Heart left ventricle (tissue), 16 donors: ENCODE data around the gene SSMEM1. TPM values are rescaled to one million over a fixed set of nuclear protein-coding genes. Genes with fewer than 3 reads are reported as not detected.
A peak's percentile ranks its signal among the peaks of the same experiment; 100 is the strongest.
"Not testable (repeated sequence)": the region's sequence is repeated elsewhere in the genome, so short reads cannot be mapped to it uniquely, and the experiment has no call there.

Source experiments
- ATAC-seq, 4 donors: fragments of 200-7000 bp; cut with Tn5 transposase; one replicate each; pipeline ENCODE4 v1.9.1; 2020 to 2022; ENCODE audit warnings: moderate library complexity in 4 of 4, mild to moderate bottlenecking in 3 of 4, moderate number of reproducible peaks in 1 of 4
- DNase-seq, 5 donors: peaks; one replicate each; pipeline ENCODE4 v3.0.0-alpha.2; 2020
- H3K27ac ChIP-seq, 12 donors: fragments of 200-600 bp; sonication (generic) in 4 of 12; one replicate each; pipeline versions ENCODE4 v1.5.0 to v1.8.0; 2016 to 2022; ENCODE audit warnings: mild to moderate bottlenecking in 2 of 12
- H3K27me3 ChIP-seq, 9 donors: fragments of 200-600 bp; sonication (generic) in 2 of 9; one replicate each; pipeline versions ENCODE4 v1.5.1 to v1.8.0; 2016 to 2022; ENCODE audit warnings: mild to moderate bottlenecking in 3 of 9
- H3K36me3 ChIP-seq, 9 donors: fragments of 200-600 bp; sonication (generic) in 2 of 9; one replicate each; pipeline versions ENCODE4 v1.5.0 to v1.8.0; 2018 to 2022; ENCODE audit warnings: mild to moderate bottlenecking in 2 of 9
- H3K4me1 ChIP-seq, 12 donors: fragments of 200-600 bp; sonication (generic) in 4 of 12; one replicate each; pipeline versions ENCODE4 v1.5.0 to v1.8.0; 2016 to 2022; ENCODE audit warnings: mild to moderate bottlenecking in 3 of 12
- H3K4me3 ChIP-seq, 12 donors: fragments of 200-600 bp; sonication (generic) in 4 of 12; one replicate each; pipeline versions ENCODE4 v1.5.0 to v1.8.0; 2017 to 2022; ENCODE audit warnings: mild to moderate bottlenecking in 9 of 12, moderate library complexity in 4 of 12
- H3K9me3 ChIP-seq, 12 donors: fragments of 200-600 bp; sonication (generic) in 4 of 12; one replicate each; pipeline versions ENCODE4 v1.5.0 to v1.8.0; 2016 to 2022; ENCODE audit warnings: mild to moderate bottlenecking in 1 of 12
- POLR2A ChIP-seq, 2 donors: fragments of 450-650 bp; IDR thresholded peaks; one replicate each; pipeline ENCODE4 v1.6.1; 2017; ENCODE audit warnings: antibody characterized with exemption in 2 of 2, mild to moderate bottlenecking in 2 of 2, moderate library complexity in 2 of 2
- WGBS, 4 donors: extraction: QIAGEN DNeasy Blood & Tissue Kit in 2 of 4; methylation state at CpG; one replicate each; pipeline versions ENCODE4 v1.1.5 to v1.1.7; 2013 to 2018; 5-methylcytosine and 5-hydroxymethylcytosine counted together
- intact Hi-C, 10 donors: fragments of 100-400 bp; cut with DNase I; formaldehyde crosslinking; loops; one replicate each; pipeline versions ENCODE4 v1.11.1 to v1.14.2; 2022
- polyA plus RNA-seq, 2 donors: library from polyadenylated mRNA; stranded (reverse); fragments of 200-250 nt; gene quantifications; one replicate each; pipeline ENCODE4 v1.2.3, GENCODE V29; 2013
- total RNA-seq, 9 donors: library from RNA; depleted of rRNA in 2 of 9; stranded (reverse); fragments of >200 nt in 2 of 9; fragmentation: NEBNext Ultra II Directional in 3 of 9; extraction: Animal tissue kit (Norgen Biotek cat#: 25700) in 3 of 9; gene quantifications; one replicate each; pipeline versions ENCODE4 v1.1.0 to v1.2.4, GENCODE V29; 2016 to 2023
- TF ChIP-seq, protein P1 (sequence below), 12 donors: fragments of 200-600 bp; sonication (generic) in 4 of 12; IDR thresholded peaks; one replicate each; pipeline versions ENCODE4 v1.5.0 to v1.8.0; 2018 to 2022; ENCODE audit warnings: antibody characterized with exemption in 12 of 12, mild to moderate bottlenecking in 5 of 12
- donor health status: ischemic (EF 13 %, LVEDD 7.1; RV severe dilation, severe dysfunction).
- donor health status: healthy with polysubstance abuse.
- donor health status: DM: no; HTN: yes; CAD: no.
- donor health status: DM: no; HTN: no; CAD: no.
- donor health status: ischemic (EF 25% LVEDD 6.9; RV normal size, moderate dysfunction).
- donor health status: ischemic (EF 25% LVEDD 5.7; RV mildly dilated, moderate dysfunction).
- donor health status: healthy.
- donor health status: DM: yes; HTN: yes; CAD: no.
- donor health status: ischemic (EF 35%, LVEDD 5.7; RV mildly dilated, moderate dysfunction).
- donor health status: nonischemic (EF 11% LVEDD 7.7; RV severe dilation, severe dysfunction).
- donor health status: DM: yes; HTN: yes; CAD: no.
- donor health status: PGD.
- donor health status: ischemic (EF 29% LVEDD 5.4; RV normal size, mild dysfunction).
- donor health status: nonischemic (EF 23%, LVEDD 6.1; RV moderate dilation, normal function).

Gene SSMEM1
- total and polyA plus RNA-seq, 11 donors: not detected

- no peaks in the 10 kb centered on the region for H3K27me3 ChIP-seq
- H3K9me3 ChIP-seq: no peaks in the 10 kb centered on the region
- H3K4me1 ChIP-seq: peaks cover 0 to 11% (median 0%) of the 10 kb centered on the region in 12 donors
- 92 to 100% (median 94%) methylated on average over 1 of the region's 1 CpG for WGBS, 4 donors
- no peaks in the 10 kb centered on the region for H3K36me3 ChIP-seq
- ATAC-seq: no peak
- H3K4me3 ChIP-seq: no peak overlapping the region
- intact Hi-C loops: loop anchor here in 8 of 10 donors (5.0 to 10.0 kb wide), 5 partner anchors 245 to 595 kb away; no protein-coding TSS in a partner anchor
- TF ChIP-seq, protein P1, sequence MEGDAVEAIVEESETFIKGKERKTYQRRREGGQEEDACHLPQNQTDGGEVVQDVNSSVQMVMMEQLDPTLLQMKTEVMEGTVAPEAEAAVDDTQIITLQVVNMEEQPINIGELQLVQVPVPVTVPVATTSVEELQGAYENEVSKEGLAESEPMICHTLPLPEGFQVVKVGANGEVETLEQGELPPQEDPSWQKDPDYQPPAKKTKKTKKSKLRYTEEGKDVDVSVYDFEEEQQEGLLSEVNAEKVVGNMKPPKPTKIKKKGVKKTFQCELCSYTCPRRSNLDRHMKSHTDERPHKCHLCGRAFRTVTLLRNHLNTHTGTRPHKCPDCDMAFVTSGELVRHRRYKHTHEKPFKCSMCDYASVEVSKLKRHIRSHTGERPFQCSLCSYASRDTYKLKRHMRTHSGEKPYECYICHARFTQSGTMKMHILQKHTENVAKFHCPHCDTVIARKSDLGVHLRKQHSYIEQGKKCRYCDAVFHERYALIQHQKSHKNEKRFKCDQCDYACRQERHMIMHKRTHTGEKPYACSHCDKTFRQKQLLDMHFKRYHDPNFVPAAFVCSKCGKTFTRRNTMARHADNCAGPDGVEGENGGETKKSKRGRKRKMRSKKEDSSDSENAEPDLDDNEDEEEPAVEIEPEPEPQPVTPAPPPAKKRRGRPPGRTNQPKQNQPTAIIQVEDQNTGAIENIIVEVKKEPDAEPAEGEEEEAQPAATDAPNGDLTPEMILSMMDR (IDR thresholded peaks at IDR 0.05): no peak
- no peak for TF ChIP-seq POLR2A (IDR thresholded peaks at IDR 0.05)
- DNase-seq: no peak
- no peak overlapping the region for H3K27ac ChIP-seq
These were observed 32.6 kb downstream of the SSMEM1 start for GRCh38 chr7:130240240-130240639.

DNA sequence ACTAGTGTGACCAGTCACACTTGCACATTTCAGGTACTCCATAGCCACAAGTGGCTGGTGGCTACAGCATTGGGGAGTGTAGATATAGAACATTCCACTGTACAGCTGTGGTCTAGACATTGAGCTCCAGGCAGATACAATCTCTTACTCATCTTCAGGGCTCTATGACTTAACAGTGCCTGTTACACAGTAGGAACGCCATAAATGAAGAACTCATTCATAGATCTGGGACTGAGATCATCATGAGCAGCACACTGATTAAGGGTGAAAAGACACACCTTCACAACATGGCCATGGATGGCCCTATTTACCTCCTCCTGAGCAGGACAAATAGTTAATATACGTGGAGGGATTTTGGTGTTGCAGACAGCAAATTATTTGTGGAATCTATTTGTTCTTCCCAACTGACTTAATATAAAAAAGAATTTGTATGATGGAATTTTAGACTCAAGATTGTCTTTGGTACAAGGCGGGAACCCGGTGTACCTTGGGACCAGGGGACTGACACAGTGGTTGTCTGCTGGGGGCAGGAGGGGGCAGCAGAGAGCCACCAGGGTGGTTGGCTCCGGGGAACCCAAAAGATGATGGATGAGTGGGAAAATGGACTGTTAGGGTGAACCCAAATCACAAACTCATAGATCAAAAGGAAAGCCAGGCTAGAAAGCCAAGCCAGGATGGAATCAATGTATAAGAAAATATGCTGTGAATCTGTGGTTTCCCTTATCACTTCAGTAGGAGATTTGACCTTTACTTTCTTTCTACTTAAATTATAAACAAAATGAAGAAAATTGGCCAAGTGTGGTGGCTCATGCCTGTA is 34.7 kb downstream of the SSMEM1 start:
- Histone ChIP-seq H3K27ac (no peak overlapping the region), H3K36me3 (no peaks in the 10 kb centered on the region), H3K4me3 (no peak overlapping the region), H3K27me3 (no peaks in the 10 kb centered on the region), H3K4me1 (peaks cover 0 to 11% (median 0%) of the 10 kb centered on the region in 12 donors), H3K9me3 (peaks cover 0 to 5% (median 0%) of the 10 kb centered on the region in 12 donors)
- DNase-seq: peak; percentile 44 to 71 (median 51)
- peak in 3 of 4 donors; percentile 77 to 85 (median 80) for ATAC-seq
- intact Hi-C loops: loop anchor here in 9 of 10 donors (1.0 to 10.0 kb wide), 7 partner anchors 242 to 592 kb away; no protein-coding TSS in a partner anchor
- WGBS, 4 donors: 30 to 37% (median 35%) methylated on average over 5 of the region's 5 CpGs
- TF ChIP-seq, protein P1 (IDR thresholded peaks at IDR 0.05): peak; percentile 66 to 89 (median 75)
- TF ChIP-seq POLR2A (IDR thresholded peaks at IDR 0.05): no peak

DNA sequence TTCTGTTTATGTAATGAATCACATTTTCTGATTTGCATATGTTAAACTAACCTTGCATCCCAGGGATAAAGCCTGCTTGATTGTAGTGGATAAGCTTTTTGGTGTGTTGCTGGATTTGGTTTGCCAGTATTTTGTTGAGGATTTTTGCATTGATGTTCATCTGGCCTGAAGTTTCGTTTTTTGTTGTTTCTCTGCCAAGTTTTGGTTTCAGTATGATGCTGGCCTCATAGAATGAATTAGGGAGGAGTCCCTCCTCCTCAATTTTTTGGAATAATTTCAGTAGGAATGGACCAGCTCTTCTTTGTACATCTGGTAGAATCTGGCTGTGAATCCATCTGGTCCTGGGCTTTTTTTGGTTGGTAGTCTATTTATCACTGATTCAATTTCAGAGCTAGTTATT is 35.8 kb downstream of the SSMEM1 start:
- H3K9me3 ChIP-seq, ATAC-seq, H3K4me3 ChIP-seq, H3K27me3 ChIP-seq, DNase-seq, H3K36me3 ChIP-seq: not testable (repeated sequence)
- intact Hi-C loops: loop anchor here in 9 of 10 donors (2.0 to 10.0 kb wide), 6 partner anchors 241 to 591 kb away; no protein-coding TSS in a partner anchor
- WGBS, 4 donors: 28 to 47% (median 40%) methylated on average over 1 of the region's 1 CpG
- Histone ChIP-seq H3K4me1 (peaks cover 0 to 11% (median 0%) of the 10 kb centered on the region in 12 donors), H3K27ac (peak overlapping the region in 1 of 12 donors; percentile 19)

GRCh38 chr7:130246491-130246890 is 38.8 kb downstream of the SSMEM1 start:
- not testable (repeated sequence) for H3K36me3 ChIP-seq
- 83 to 100% (median 94%) methylated on average over 1 of the region's 1 CpG for WGBS, 4 donors
- intact Hi-C loops: loop anchor here in 7 of 10 donors (10.0 kb wide), 4 partner anchors 238 to 588 kb away; no protein-coding TSS in a partner anchor

GRCh38 chr7:130248842-130249241 is 41.2 kb downstream of the SSMEM1 start:
- H3K4me1 ChIP-seq, DNase-seq, ATAC-seq, H3K36me3 ChIP-seq, H3K27me3 ChIP-seq, H3K4me3 ChIP-seq, H3K27ac ChIP-seq: not testable (repeated sequence)
- H3K9me3 ChIP-seq: peaks cover 0 to 14% (median 0%) of the 10 kb centered on the region in 12 donors
- 91 to 100% (median 95%) methylated on average over 5 of the region's 5 CpGs for WGBS, 4 donors
- intact Hi-C loops: loop anchor here in 7 of 10 donors (10.0 kb wide), 4 partner anchors 236 to 586 kb away; no protein-coding TSS in a partner anchor

More at GRCh38 chr7:130246491-130246890, 38.8 kb downstream of the SSMEM1 start:
- DNase-seq, ATAC-seq, H3K27ac ChIP-seq, H3K27me3 ChIP-seq, H3K4me3 ChIP-seq, H3K9me3 ChIP-seq: not testable (repeated sequence)
- peaks cover 0 to 11% (median 0%) of the 10 kb centered on the region in 12 donors for H3K4me1 ChIP-seq

- not testable (repeated sequence) for H3K4me3 ChIP-seq, DNase-seq, H3K27me3 ChIP-seq, H3K4me1 ChIP-seq, H3K36me3 ChIP-seq, ATAC-seq, H3K27ac ChIP-seq
- WGBS, 4 donors: 88 to 92% (median 90%) methylated on average over 3 of the region's 3 CpGs
- H3K9me3 ChIP-seq: peaks cover 0 to 16% (median 0%) of the 10 kb centered on the region in 12 donors
- intact Hi-C loops: loop anchor here in 7 of 10 donors (10.0 kb wide), 4 partner anchors 235 to 585 kb away; no protein-coding TSS in a partner anchor
These were observed 42.0 kb downstream of the SSMEM1 start for GRCh38 chr7:130249626-130250025.
